Caco-2 (cell line): ENCODE measurements around the gene HSD11B2. TPM values are rescaled to one million over a fixed set of nuclear protein-coding genes. Genes with fewer than 3 reads are reported as not detected.

Source experiments
- BruUV-seq: library from RNA; stranded (reverse); fragments of 400-500 nt; replicated peaks from 2 replicates; lab custom pipeline; 2021; lab: Mats Ljungman, UMichigan
- CTCF ChIA-PET: fragments of 300-600 bp; sonication (Branson Sonifier 250); formaldehyde crosslinking; loops from one replicate; lab custom pipeline; 2022; ENCODE audit warnings: antibody characterized with exemption; lab: Charles Lee
- POLR2A ChIA-PET: fragments of 300-600 bp; sonication (Branson Sonifier 250); formaldehyde crosslinking; loops from one replicate; lab custom pipeline; 2022; ENCODE audit warnings: antibody characterized with exemption; lab: Charles Lee
- DNase-seq, 2 experiments: peaks; one replicate each; pipeline versions ENCODE4 v3.0.0 to v3.0.0-alpha.2; 2020 to 2022
- H3K27me3 ChIP-seq: replicated peaks from 2 replicates; pipeline ENCODE4 v1.6.0; 2011; ENCODE audit warnings: low read length; ENCODE audit not compliant: control insufficient read depth, insufficient read depth
- H3K36me3 ChIP-seq: 2 replicates; pipeline ENCODE4 v1.5.1; 2011; ENCODE audit warnings: low read length; ENCODE audit not compliant: control insufficient read depth, insufficient read depth
- H3K4me1 ChIP-seq: fragments of 250-450 bp; sonication (Bioruptor Pico); 2 replicates; pipeline ENCODE4 v1.5.1; 2020; ENCODE audit warnings: mild to moderate bottlenecking
- H3K4me3 ChIP-seq: 2 replicates; pipeline ENCODE4 v1.5.1; 2011; ENCODE audit warnings: low read depth, mild to moderate bottlenecking, control low read depth, low read length
- H3K9me3 ChIP-seq: fragments of 250-450 bp; sonication (Bioruptor Pico); 2 replicates; pipeline ENCODE4 v1.5.1; 2020; ENCODE audit warnings: mild to moderate bottlenecking, moderate library complexity
- H3K27ac Mint-ChIP-seq: one replicate; pipeline ENCODE4 v1.8.0; 2022; ENCODE audit warnings: mixed read lengths; ENCODE audit not compliant: unreplicated experiment
- H3K27me3 Mint-ChIP-seq: one replicate; pipeline ENCODE4 v1.8.0; 2022; ENCODE audit warnings: mixed read lengths; ENCODE audit not compliant: insufficient read depth, unreplicated experiment
- H3K36me3 Mint-ChIP-seq: one replicate; pipeline ENCODE4 v1.8.0; 2022; ENCODE audit warnings: mild to moderate bottlenecking, mixed read lengths; ENCODE audit not compliant: insufficient read depth, unreplicated experiment
- H3K4me1 Mint-ChIP-seq: one replicate; pipeline ENCODE4 v1.8.0; 2022; ENCODE audit warnings: low read depth, mixed read lengths; ENCODE audit not compliant: unreplicated experiment
- H3K4me3 Mint-ChIP-seq: one replicate; pipeline ENCODE4 v1.8.0; 2022; ENCODE audit warnings: mild to moderate bottlenecking, moderate library complexity, mixed read lengths; ENCODE audit not compliant: unreplicated experiment
- H3K9me3 Mint-ChIP-seq: one replicate; pipeline ENCODE4 v1.8.0; 2022; ENCODE audit warnings: mixed read lengths; ENCODE audit not compliant: unreplicated experiment
- intact Hi-C: fragments of 100-400 bp; cut with micrococcal nuclease; formaldehyde crosslinking; loops from one replicate; pipeline ENCODE4 v1.10.0; 2022; ENCODE audit not compliant: unreplicated experiment
- total RNA-seq: library from RNA; stranded (reverse); gene quantifications from 2 replicates; pipeline ENCODE4 v1.2.3, GENCODE V29; 2022
- TF ChIP-seq, protein P1 (sequence below), 2 experiments: fragments of 200-600 bp in 1 of 2; IDR thresholded peaks; 1 replicate in 1 of 2; 2 replicates in 1 of 2; pipeline versions ENCODE4 v1.5.1 to v1.8.0; 2011 to 2022; ENCODE audit warnings: antibody characterized with exemption in 1 of 2, control low read depth in 1 of 2, inconsistent platforms in 1 of 2, low read depth in 1 of 2, low read length in 1 of 2, mild to moderate bottlenecking in 1 of 2, moderate library complexity in 1 of 2; ENCODE audit not compliant: insufficient read depth in 1 of 2, severe bottlenecking in 1 of 2, unreplicated experiment in 1 of 2

Gene HSD11B2
- total RNA-seq, 1 experiment from 2014 or later: 11.3 TPM

DNA sequence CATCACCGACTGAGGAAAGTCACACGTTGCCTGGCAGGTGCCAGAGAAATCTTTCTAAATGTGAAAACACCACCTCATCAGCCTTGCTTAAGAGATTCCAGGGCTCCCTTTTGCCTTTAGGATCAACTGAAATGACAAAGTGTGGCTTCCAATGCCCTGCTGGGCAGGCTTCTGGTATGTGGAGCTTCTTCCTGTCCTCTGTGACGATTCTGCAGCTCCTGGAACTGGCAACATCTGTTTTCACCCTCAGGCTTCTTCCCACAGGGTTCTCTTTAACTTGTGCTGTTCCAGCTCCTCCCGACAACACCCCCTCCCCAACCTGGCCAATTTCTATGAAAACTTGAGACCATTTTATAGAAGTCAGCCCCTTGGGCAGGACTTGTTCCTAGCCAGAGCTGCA, 9.9 kb upstream of the HSD11B2 start:
- no peaks in the 10 kb centered on the region for H3K27me3 Mint-ChIP-seq
- no peak for DNase-seq
- H3K27ac Mint-ChIP-seq: no peak overlapping the region
- H3K36me3 Mint-ChIP-seq: no peaks in the 10 kb centered on the region
- Histone ChIP-seq H3K4me3 (no peak overlapping the region), H3K36me3 (no peaks in the 10 kb centered on the region), H3K4me1 (peaks cover 46% of the 10 kb centered on the region), H3K9me3 (no peaks in the 10 kb centered on the region), H3K27me3 (no peaks in the 10 kb centered on the region)
- H3K4me3 Mint-ChIP-seq: no peak overlapping the region
- POLR2A ChIA-PET: interaction anchor here (0.6 kb wide), 1 partner anchor 15 kb away, joined by 5 read pairs; no protein-coding TSS in a partner anchor
- H3K4me1 Mint-ChIP-seq: peaks cover 26% of the 10 kb centered on the region
- intact Hi-C loops: no loop called here
- CTCF ChIA-PET: interaction anchor here (0.7 to 1.1 kb wide), 2 partner anchors 15 to 228 kb away, joined by 3 to 4 read pairs; no protein-coding TSS in a partner anchor
- TF ChIP-seq, protein P1, sequence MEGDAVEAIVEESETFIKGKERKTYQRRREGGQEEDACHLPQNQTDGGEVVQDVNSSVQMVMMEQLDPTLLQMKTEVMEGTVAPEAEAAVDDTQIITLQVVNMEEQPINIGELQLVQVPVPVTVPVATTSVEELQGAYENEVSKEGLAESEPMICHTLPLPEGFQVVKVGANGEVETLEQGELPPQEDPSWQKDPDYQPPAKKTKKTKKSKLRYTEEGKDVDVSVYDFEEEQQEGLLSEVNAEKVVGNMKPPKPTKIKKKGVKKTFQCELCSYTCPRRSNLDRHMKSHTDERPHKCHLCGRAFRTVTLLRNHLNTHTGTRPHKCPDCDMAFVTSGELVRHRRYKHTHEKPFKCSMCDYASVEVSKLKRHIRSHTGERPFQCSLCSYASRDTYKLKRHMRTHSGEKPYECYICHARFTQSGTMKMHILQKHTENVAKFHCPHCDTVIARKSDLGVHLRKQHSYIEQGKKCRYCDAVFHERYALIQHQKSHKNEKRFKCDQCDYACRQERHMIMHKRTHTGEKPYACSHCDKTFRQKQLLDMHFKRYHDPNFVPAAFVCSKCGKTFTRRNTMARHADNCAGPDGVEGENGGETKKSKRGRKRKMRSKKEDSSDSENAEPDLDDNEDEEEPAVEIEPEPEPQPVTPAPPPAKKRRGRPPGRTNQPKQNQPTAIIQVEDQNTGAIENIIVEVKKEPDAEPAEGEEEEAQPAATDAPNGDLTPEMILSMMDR (IDR thresholded peaks at IDR 0.05; ENCODE audit: insufficient read depth in 1 of 2, low read depth in 1 of 2, low read length in 1 of 2, severe bottlenecking in 1 of 2, unreplicated experiment in 1 of 2): no peak
- no peaks in the 10 kb centered on the region for H3K9me3 Mint-ChIP-seq
- BruUV-seq: no TSS peak

DNA sequence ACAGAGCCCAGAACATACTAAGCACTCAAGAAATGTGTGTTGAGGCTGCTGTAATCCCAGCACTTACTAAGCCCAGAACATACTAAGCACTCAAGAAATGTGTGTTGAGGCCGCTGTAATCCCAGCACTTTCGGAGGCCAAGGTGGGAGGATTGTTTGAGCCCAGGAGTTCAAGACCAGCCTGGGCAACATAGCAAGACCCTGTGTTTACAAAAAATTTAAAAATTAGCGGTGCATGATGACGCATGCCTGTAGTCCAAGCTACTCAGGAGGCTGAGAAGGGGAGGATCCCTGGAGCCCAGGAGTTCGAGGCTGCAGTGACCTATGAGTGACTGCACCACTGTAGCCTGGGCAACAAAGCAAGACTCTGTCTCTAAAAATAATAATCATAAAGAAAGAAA, 7.9 kb upstream of the HSD11B2 start:
- TF ChIP-seq, protein P1 (IDR thresholded peaks at IDR 0.05; ENCODE audit: insufficient read depth in 1 of 2, low read depth in 1 of 2, low read length in 1 of 2, severe bottlenecking in 1 of 2, unreplicated experiment in 1 of 2): no peak
- Mint-ChIP-seq H3K4me3 (no peak overlapping the region), H3K36me3 (peaks cover 5% of the 10 kb centered on the region), H3K27me3 (no peaks in the 10 kb centered on the region), H3K4me1 (peaks cover 24% of the 10 kb centered on the region), H3K27ac (peak overlapping the region; percentile 14), H3K9me3 (no peaks in the 10 kb centered on the region)
- intact Hi-C loops: no loop called here
- Histone ChIP-seq H3K9me3 (no peaks in the 10 kb centered on the region), H3K4me3 (no peak overlapping the region), H3K4me1 (peaks cover 33% of the 10 kb centered on the region), H3K36me3 (no peaks in the 10 kb centered on the region), H3K27me3 (no peaks in the 10 kb centered on the region)
- CTCF ChIA-PET: no interaction called here
- DNase-seq: no peak
- BruUV-seq: no TSS peak
- POLR2A ChIA-PET: no interaction called here

DNA sequence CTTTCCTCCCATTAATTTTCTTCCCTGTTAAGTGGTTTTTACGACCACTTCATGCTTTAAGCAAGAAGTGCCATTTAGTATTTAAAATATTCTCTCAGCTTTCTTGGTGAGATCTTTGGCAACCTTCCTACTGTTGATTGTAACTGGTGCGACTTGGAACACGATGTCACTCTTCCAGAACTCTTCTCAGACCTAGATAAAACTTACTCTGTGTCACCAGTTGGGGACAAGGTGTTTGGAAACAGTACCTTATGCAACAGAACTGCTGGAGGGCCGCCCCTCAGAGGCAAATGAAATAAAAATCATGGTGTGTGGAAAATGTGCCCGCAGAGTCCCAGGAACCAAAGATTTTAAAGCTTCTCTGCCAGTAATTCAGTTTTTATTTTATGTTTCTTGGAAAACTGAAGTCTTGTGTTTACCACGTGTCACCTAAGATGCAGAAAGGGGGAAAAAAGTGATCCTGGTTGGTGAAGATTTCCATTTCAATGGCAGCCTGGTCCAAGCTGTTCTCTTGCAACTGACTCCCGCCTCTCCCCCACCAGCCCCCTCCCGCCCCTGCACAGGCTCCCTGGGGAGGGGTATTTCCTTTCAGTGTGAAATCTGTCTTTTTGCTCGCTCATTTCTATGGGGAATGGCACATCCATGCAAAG, 7.2 kb upstream of the HSD11B2 start:
- H3K4me3 Mint-ChIP-seq: no peak overlapping the region
- ChIA-PET POLR2A (no interaction called here), CTCF (interaction anchor here (0.6 to 1.1 kb wide), 2 partner anchors 19 to 42 kb away, joined by 3 to 4 read pairs; no protein-coding TSS in a partner anchor)
- peaks cover 5% of the 10 kb centered on the region for H3K36me3 Mint-ChIP-seq
- BruUV-seq: no TSS peak
- H3K27me3 Mint-ChIP-seq: no peaks in the 10 kb centered on the region
- DNase-seq: no peak
- intact Hi-C loops: no loop called here
- no peaks in the 10 kb centered on the region for H3K9me3 ChIP-seq
- H3K4me1 ChIP-seq: peaks cover 27% of the 10 kb centered on the region
- no peak overlapping the region for H3K27ac Mint-ChIP-seq
- H3K9me3 Mint-ChIP-seq: no peaks in the 10 kb centered on the region
- TF ChIP-seq, protein P1 (IDR thresholded peaks at IDR 0.05; ENCODE audit: insufficient read depth in 1 of 2, low read depth in 1 of 2, low read length in 1 of 2, severe bottlenecking in 1 of 2, unreplicated experiment in 1 of 2): no peak
- H3K4me3 ChIP-seq: no peak overlapping the region
- H3K4me1 Mint-ChIP-seq: peaks cover 24% of the 10 kb centered on the region
- no peaks in the 10 kb centered on the region for H3K36me3 ChIP-seq
- no peaks in the 10 kb centered on the region for H3K27me3 ChIP-seq
